HUES6 (cell line): ENCODE measurements around the gene CD34.

Experiments
- H3K27ac ChIP-seq: 2 replicates; pipeline ENCODE4 v1.7.0; 2013; ENCODE audit warnings: low read depth, mild to moderate bottlenecking, low read length, inconsistent platforms
- H3K27me3 ChIP-seq: 2 replicates; pipeline ENCODE4 v1.6.1; 2013; ENCODE audit warnings: low read length; ENCODE audit not compliant: control insufficient read depth, insufficient read depth
- H3K36me3 ChIP-seq: 2 replicates; pipeline ENCODE4 v1.6.1; 2013; ENCODE audit warnings: low read length; ENCODE audit not compliant: control insufficient read depth, insufficient read depth
- H3K4me1 ChIP-seq: 2 replicates; pipeline ENCODE4 v1.6.1; 2013; ENCODE audit warnings: low read length; ENCODE audit not compliant: control insufficient read depth, insufficient read depth
- H3K4me3 ChIP-seq: 2 replicates; pipeline ENCODE4 v1.5.1; 2013; ENCODE audit warnings: low read depth, low read length
- H3K9ac ChIP-seq: one replicate; pipeline ENCODE4 v1.6.1; 2013; ENCODE audit warnings: mild to moderate bottlenecking, low read length
- H3K9me3 ChIP-seq: 2 replicates; pipeline ENCODE4 v1.6.1; 2013; ENCODE audit warnings: low read depth, low read length; ENCODE audit not compliant: control insufficient read depth, insufficient read depth

CD34 gene

DNA sequence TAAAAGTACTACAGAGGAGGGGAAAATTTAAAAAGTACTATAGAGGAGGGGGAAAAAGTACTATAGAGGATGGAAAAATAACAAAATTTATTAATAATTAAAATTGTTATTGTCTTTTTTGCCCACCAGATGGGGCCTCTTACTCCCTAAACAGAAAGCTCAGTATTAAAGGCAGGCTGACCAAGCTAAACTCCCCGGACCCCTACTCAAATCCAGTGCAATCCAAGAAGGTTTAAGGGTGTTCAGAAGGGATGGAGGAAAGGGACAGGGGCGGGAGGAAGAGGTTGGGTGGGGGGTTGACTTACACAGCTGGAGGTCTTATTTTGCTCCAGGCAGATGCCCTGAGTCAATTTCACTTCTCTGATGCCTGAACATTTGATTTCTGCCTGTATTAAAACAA lies 13.7 kb downstream of the CD34 start:
- Histone ChIP-seq H3K27ac (no peak overlapping the region), H3K4me1 (no peaks in the 10 kb centered on the region), H3K9me3 (no peaks in the 10 kb centered on the region), H3K9ac (no peak overlapping the region), H3K36me3 (no peaks in the 10 kb centered on the region), H3K27me3 (peaks cover 8% of the 10 kb centered on the region; the same call in 1 of the 2 replicates), H3K4me3 (no peak overlapping the region)

DNA sequence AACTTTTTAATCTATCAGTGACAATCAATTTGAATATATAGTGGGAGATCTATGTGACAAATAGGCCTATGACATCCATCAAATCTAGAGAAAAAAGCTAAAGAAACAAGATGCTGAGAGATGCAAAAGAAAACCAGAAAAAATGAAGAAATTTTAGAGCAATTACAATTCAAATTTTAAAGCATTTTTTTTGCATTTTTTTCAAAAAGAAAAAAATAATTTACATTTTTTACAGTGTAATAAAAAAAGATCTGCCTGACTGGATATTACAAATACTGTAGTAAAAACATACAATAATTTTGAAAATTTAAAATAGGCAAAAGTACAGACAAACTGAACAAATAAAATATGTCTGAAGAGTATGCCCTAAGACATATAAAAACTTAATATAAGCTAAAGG lies 14.4 kb downstream of the CD34 start:
- Histone ChIP-seq H3K9ac (no peak overlapping the region), H3K27me3 (peaks cover 8% of the 10 kb centered on the region; the same call in 1 of the 2 replicates), H3K4me1 (no peaks in the 10 kb centered on the region), H3K36me3 (no peaks in the 10 kb centered on the region), H3K27ac (no peak overlapping the region), H3K9me3 (no peaks in the 10 kb centered on the region), H3K4me3 (no peak overlapping the region)

DNA sequence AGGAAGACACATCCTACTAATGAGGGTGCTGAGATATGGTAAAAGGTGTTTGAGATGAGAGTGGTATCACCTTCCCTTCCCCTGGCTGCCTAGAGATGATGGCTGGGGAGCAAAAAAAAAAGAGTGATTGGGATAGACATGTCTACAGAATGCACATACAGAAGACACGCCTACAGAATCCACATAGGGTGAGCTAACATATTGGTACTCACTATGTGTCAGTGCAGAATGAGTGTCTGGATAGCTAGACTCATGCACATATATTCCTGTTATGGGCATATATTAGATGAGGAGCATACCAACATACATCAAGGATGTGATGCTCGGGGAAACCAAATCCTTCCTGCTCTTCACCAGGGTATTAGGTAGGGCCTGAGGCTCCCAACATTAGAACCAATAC lies 16.2 kb downstream of the CD34 start:
- H3K27me3 ChIP-seq: peaks cover 8% of the 10 kb centered on the region; the same call in 1 of the 2 replicates
- H3K36me3 ChIP-seq: no peaks in the 10 kb centered on the region
- no peak overlapping the region for H3K27ac ChIP-seq
- no peak overlapping the region for H3K9ac ChIP-seq
- no peaks in the 10 kb centered on the region for H3K4me1 ChIP-seq
- no peak overlapping the region for H3K4me3 ChIP-seq
- no peaks in the 10 kb centered on the region for H3K9me3 ChIP-seq

DNA sequence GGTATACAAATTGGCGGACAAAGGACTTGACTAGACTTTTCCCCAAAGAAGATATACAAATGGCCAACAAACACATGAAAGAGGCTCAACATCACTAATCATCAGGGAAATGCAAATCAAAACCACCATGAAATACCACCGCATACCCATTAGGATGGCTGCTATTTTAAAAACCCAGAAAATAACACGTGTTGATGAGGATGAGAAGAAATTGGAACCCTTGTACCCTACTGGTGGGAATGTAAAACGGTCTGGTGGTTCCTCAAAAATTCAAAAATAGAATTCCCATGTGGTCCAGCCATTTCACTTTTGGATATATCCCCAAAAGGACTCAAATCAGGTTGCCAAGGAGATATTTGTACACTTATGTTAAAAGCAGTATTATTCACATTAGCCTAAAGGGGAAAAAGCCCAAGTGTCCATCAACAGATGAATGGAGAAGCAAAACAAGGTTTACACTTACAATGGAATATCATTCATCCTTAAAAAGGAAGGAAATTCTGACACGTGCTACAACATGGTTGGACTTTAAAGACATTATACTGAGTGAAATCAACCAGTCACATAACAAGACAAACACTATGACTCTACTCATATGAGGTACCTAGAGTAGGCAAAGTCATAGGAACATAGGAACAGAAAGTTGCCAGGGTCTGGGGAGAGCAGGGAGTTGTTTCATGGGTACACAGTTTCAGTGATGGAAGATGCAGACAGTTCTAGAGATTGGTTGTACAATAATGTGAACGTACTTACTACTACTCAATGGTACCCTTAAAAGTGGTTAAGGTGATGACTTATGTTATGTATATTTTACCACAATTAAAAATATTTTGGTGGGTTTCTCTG lies 17.0 kb downstream of the CD34 start:
- no peak overlapping the region for H3K4me3 ChIP-seq
- no peaks in the 10 kb centered on the region for H3K36me3 ChIP-seq
- H3K27ac ChIP-seq: no peak overlapping the region
- no peak overlapping the region for H3K9ac ChIP-seq
- H3K27me3 ChIP-seq: peaks cover 6% of the 10 kb centered on the region; the same call in 1 of the 2 replicates
- H3K4me1 ChIP-seq: no peaks in the 10 kb centered on the region
- H3K9me3 ChIP-seq: no peaks in the 10 kb centered on the region

DNA sequence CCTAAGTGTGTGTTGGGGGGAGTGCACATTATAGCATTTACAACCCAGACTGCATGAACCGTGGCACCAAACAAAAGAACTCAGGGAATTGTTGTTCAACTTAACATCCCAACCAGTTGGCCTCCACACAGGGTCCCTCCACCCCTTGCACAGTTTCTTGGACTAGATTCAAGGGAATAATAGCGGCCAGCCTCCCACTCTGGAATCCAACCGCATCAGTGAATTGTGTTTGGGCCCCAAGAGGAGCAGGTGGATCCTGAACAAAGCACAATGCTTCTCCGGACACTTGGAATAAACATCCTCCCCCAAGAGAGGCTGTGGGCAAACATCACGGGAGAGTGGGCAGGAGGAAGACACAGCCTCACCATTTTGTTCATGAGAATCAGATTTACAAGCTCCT lies 18.2 kb downstream of the CD34 start:
- H3K9me3 ChIP-seq: no peaks in the 10 kb centered on the region
- no peak overlapping the region for H3K9ac ChIP-seq
- peaks cover 3% of the 10 kb centered on the region; the same call in 1 of the 2 replicates for H3K27me3 ChIP-seq
- H3K4me3 ChIP-seq: no peak overlapping the region
- H3K4me1 ChIP-seq: no peaks in the 10 kb centered on the region
- H3K36me3 ChIP-seq: no peaks in the 10 kb centered on the region
- no peak overlapping the region for H3K27ac ChIP-seq

DNA sequence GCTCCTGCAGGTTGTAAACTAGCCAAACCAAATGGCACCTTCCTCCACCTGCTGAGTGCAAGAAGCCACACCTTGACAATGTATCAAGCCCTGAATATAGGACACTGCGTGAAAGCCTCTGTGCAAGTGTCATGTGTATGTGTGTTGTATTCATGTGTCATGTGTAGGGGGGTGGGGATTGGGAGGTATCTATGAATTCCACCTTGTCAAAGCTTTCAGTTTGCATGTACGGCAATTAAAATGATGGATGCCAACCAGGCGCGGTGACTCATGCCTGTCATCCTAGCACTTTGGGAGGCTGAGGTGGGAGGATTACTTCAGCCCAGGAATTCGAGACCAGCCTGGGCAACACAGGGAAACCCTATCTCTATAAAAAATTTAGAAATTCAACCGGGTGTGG lies 19.8 kb downstream of the CD34 start:
- peaks cover 9% of the 10 kb centered on the region; the same call in 1 of the 2 replicates for H3K27me3 ChIP-seq
- H3K4me1 ChIP-seq: 0 out of 2 replicates have a peak, but pooled peaks cover 4% of the 10 kb centered on the region
- H3K27ac ChIP-seq: no peak overlapping the region
- H3K4me3 ChIP-seq: no peak overlapping the region
- no peak overlapping the region for H3K9ac ChIP-seq
- no peaks in the 10 kb centered on the region for H3K36me3 ChIP-seq
- no peaks in the 10 kb centered on the region for H3K9me3 ChIP-seq

DNA sequence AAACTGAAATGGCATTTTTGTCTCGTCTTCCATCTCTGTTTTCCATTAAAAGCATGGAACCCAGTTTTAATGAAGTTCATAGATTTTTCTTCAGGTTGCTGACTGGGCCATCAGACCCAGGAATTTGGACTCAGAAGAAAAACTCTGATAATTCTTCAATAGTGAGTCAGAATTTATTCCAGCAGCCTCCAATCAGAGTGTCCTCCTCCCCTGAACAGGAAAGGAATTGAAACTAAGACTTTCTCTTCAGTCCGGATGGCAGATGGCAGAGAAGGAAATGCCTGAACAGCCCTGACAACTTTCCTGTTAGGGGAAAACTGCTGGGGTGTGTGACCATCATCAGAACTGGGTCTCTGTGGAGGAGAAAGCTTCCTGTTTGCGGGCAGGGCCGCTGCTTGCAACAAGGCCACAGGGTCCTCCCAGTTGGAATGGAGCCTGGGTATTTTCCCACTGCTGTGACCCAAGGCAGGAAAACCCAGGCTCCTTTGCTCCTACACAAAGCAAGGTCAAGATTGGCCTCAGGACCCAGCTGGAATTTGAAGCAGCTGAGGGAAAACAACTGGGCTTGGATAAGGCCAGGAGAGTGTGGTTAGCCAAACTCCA lies 20.7 kb downstream of the CD34 start:
- no peaks in the 10 kb centered on the region for H3K9me3 ChIP-seq
- no peaks in the 10 kb centered on the region for H3K36me3 ChIP-seq
- H3K4me1 ChIP-seq: peaks cover 4% of the 10 kb centered on the region; the same call in 1 of the 2 replicates
- no peak overlapping the region for H3K4me3 ChIP-seq
- H3K27ac ChIP-seq: no peak overlapping the region
- H3K27me3 ChIP-seq: peaks cover 12% of the 10 kb centered on the region; the same call in 1 of the 2 replicates
- H3K9ac ChIP-seq: no peak overlapping the region

DNA sequence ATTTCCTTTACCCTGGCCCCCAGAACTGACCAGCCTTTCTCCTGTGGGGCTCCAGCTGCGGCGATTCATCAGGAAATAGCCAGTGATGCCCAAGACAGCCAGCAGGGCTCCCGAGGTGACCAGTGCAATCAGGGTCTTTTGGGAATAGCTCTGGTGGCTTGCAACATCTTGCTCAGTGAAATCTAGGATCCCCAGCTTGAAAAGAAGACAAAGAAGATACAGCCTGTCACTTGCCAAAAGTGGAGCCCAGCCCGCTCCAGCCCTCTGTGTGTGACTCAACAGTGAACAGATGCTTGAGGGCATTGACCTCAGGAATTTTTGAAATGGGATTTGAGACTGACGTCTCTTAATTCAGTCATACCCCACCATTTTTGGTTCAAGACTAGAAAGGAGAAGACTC lies 22.3 kb downstream of the CD34 start:
- no peak overlapping the region for H3K27ac ChIP-seq
- no peak overlapping the region for H3K9ac ChIP-seq
- peaks cover 9% of the 10 kb centered on the region; the same call in 1 of the 2 replicates for H3K27me3 ChIP-seq
- no peak overlapping the region for H3K4me3 ChIP-seq
- no peaks in the 10 kb centered on the region for H3K36me3 ChIP-seq
- no peaks in the 10 kb centered on the region for H3K9me3 ChIP-seq
- peaks cover 4% of the 10 kb centered on the region; the same call in 1 of the 2 replicates for H3K4me1 ChIP-seq

DNA sequence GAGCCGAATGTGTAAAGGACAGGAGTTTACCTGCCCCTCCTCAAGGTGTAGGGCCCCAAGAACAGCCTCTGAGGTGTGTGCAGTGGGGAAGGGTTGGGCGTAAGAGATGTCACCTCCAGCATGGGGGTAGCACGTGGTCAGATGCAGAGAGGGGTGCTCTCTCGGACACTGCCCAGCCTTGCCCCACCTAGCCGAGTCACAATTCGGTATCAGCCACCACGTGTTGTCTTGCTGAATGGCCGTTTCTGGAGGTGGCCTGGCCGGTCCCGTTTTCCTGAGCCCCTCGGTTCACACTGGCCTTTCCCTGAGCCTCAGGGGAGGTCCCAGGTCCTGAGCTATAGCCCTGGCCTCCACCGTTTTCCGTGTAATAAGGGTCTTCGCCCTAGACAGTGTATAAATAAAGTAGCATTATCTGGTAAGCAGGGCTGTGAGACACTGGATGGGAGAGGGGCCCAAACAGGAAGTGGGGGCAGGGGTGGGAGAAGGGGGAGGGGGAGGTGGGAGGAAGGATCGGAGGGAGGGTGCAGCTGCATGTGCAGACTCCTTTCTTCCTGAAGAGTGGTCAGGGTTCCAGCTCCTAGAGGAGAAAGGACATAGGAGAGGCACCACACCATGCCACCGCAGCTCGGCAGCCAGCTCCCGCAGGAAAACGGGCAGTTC lies 23.3 kb downstream of the CD34 start:
- H3K4me3 ChIP-seq: no peak overlapping the region
- H3K9me3 ChIP-seq: no peaks in the 10 kb centered on the region
- no peak overlapping the region for H3K9ac ChIP-seq
- no peak overlapping the region for H3K27ac ChIP-seq
- peaks cover 9% of the 10 kb centered on the region; the same call in 1 of the 2 replicates for H3K27me3 ChIP-seq
- H3K36me3 ChIP-seq: no peaks in the 10 kb centered on the region
- H3K4me1 ChIP-seq: peaks cover 4% of the 10 kb centered on the region; the same call in 1 of the 2 replicates

DNA sequence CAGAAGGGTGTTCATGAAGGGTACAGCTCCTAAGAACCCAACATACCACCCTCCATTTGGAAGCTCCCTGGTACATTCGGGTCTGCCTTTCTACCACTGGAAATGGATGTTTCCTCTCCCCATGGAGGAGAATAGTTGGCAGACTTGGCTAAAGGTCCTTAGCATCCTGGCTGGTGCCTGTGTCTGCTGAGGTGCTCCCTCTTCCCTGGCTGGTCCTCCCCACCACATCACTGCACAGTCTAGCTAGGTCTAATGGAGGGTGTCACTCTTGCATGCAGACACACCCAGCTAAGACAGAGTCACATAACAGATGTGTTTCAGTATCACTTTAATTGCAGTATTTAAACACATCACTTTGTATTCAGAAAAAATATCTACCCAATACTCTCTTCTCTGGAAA lies 24.7 kb downstream of the CD34 start:
- Histone ChIP-seq H3K4me3 (no peak overlapping the region), H3K27ac (no peak overlapping the region), H3K9ac (no peak overlapping the region), H3K27me3 (peaks cover 9% of the 10 kb centered on the region; the same call in 1 of the 2 replicates), H3K36me3 (no peaks in the 10 kb centered on the region), H3K9me3 (no peaks in the 10 kb centered on the region), H3K4me1 (peaks cover 4% of the 10 kb centered on the region; the same call in 1 of the 2 replicates)
